ENCODE results near the gene COMMD8. TPM values are rescaled to one million over a fixed set of nuclear protein-coding genes. Genes with fewer than 3 reads are reported as not detected.

COMMD8 gene
- total RNA-seq, 1 donor from 2014 or later: 20.8 TPM

DNA sequence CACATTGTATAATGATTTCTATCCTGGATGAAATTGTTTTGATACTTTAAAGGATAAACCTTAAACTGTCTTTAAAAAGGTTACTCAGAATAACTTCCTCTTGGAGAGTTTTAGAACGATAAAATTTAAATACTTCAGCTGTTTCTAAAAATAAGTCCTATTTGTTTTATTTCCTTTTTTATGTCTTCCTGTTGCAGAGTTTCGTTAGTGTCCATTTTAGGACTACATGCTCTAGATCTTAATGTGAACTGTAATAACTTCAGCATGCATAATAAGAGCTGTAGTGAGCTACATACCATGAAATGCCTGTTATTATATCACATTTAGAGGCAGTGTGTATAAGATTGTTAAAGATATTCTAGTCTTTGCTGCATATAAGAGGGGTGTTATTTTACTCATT, 36.2 kb upstream of the COMMD8 start:
- H3K36me3 Mint-ChIP-seq (ENCODE audit: insufficient read depth): no peaks in the 10 kb centered on the region
- H3K4me3 Mint-ChIP-seq (ENCODE audit: low read depth): no peak overlapping the region
- H3K27me3 Mint-ChIP-seq: no peaks in the 10 kb centered on the region
- H3K9me3 Mint-ChIP-seq (ENCODE audit: low read depth): no peaks in the 10 kb centered on the region
- no peak for DNase-seq (ENCODE audit: low spot score, unreplicated experiment)
- no peak for TF ChIP-seq CTCF (IDR thresholded peaks at IDR 0.05; ENCODE audit: unreplicated experiment)
- no peak overlapping the region for H3K27ac Mint-ChIP-seq
- H3K4me1 Mint-ChIP-seq (ENCODE audit: low read depth): no peaks in the 10 kb centered on the region

DNA sequence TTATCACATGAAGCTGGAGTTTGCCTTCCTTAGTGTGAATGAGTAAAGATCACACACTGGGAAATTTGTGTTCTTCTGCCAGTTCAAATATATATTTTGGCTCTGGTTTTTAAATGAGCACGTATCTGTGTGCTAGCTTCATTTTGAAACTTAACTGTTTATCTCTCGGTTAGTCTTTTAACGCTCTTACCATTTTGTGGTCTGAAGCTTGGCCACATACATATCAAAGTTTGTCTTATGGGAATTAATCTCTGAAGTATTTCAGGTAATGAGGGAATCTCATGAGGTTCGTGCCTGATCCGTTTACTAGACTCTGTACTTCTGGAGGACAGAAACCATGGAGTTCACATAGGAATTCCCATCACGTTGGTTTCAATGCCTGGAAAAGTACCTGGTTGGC, 35.4 kb upstream of the COMMD8 start:
- Mint-ChIP-seq H3K4me1 (ENCODE audit: low read depth) (no peaks in the 10 kb centered on the region), H3K4me3 (ENCODE audit: low read depth) (no peak overlapping the region), H3K36me3 (ENCODE audit: insufficient read depth) (no peaks in the 10 kb centered on the region), H3K27ac (no peak overlapping the region), H3K9me3 (ENCODE audit: low read depth) (no peaks in the 10 kb centered on the region), H3K27me3 (no peaks in the 10 kb centered on the region)
- no peak for DNase-seq (ENCODE audit: low spot score, unreplicated experiment)
- TF ChIP-seq CTCF (IDR thresholded peaks at IDR 0.05; ENCODE audit: unreplicated experiment): no peak

- no peaks in the 10 kb centered on the region for H3K27me3 Mint-ChIP-seq
- H3K4me3 Mint-ChIP-seq (ENCODE audit: low read depth): no peak overlapping the region
- no peak for TF ChIP-seq CTCF (IDR thresholded peaks at IDR 0.05; ENCODE audit: unreplicated experiment)
- H3K27ac Mint-ChIP-seq: no peak overlapping the region
- peaks cover 3% of the 10 kb centered on the region for H3K4me1 Mint-ChIP-seq (ENCODE audit: low read depth)
- peaks cover 2% of the 10 kb centered on the region for H3K36me3 Mint-ChIP-seq (ENCODE audit: insufficient read depth)
- no peak for DNase-seq (ENCODE audit: low spot score, unreplicated experiment)
- H3K9me3 Mint-ChIP-seq (ENCODE audit: low read depth): no peaks in the 10 kb centered on the region
Measured at GRCh38 chr4:47494124-47494430, 30.6 kb upstream of the COMMD8 start.

- TF ChIP-seq CTCF (IDR thresholded peaks at IDR 0.05; ENCODE audit: unreplicated experiment): no peak
- Mint-ChIP-seq H3K4me1 (ENCODE audit: low read depth) (peaks cover 3% of the 10 kb centered on the region), H3K36me3 (ENCODE audit: insufficient read depth) (peaks cover 3% of the 10 kb centered on the region), H3K27me3 (no peaks in the 10 kb centered on the region), H3K27ac (no peak overlapping the region), H3K4me3 (ENCODE audit: low read depth) (no peak overlapping the region), H3K9me3 (ENCODE audit: low read depth) (peaks cover 3% of the 10 kb centered on the region)
- no peak for DNase-seq (ENCODE audit: low spot score, unreplicated experiment)
Measured at GRCh38 chr4:47493238-47494123, 30.0 kb upstream of the COMMD8 start.

- Mint-ChIP-seq H3K27me3 (no peaks in the 10 kb centered on the region), H3K9me3 (ENCODE audit: low read depth) (peaks cover 3% of the 10 kb centered on the region), H3K4me3 (ENCODE audit: low read depth) (no peak overlapping the region), H3K36me3 (ENCODE audit: insufficient read depth) (peaks cover 3% of the 10 kb centered on the region), H3K4me1 (ENCODE audit: low read depth) (peaks cover 8% of the 10 kb centered on the region), H3K27ac (no peak overlapping the region)
- TF ChIP-seq CTCF (IDR thresholded peaks at IDR 0.05; ENCODE audit: unreplicated experiment): peak; percentile 43
- DNase-seq (ENCODE audit: low spot score, unreplicated experiment): no peak
Measured at GRCh38 chr4:47490550-47490949, 27.0 kb upstream of the COMMD8 start.
